ENCODE data around the gene SETBP1.

GRCh38 chr18:44969214-44969795, 288.6 kb downstream of the SETBP1 start:
- TF ChIP-seq GABPA (IDR thresholded peaks at IDR 0.05; ENCODE audit: borderline replicate concordance, insufficient read depth, low read length): no peak
- TF ChIP-seq POLR2A (IDR thresholded peaks at IDR 0.05; ENCODE audit: control extremely low read depth in 1 of 2, low read depth in 2 of 2, low read length in 2 of 2): no peak
- no peak for TF ChIP-seq POLR2AphosphoS5 (IDR thresholded peaks at IDR 0.05; ENCODE audit: low read depth, low read length)
- TF ChIP-seq CTCF (IDR thresholded peaks at IDR 0.05; ENCODE audit: control extremely low read depth in 1 of 3, insufficient read depth in 1 of 3, low read depth in 1 of 3, low read length in 3 of 3): no peak
- no peak for TF ChIP-seq TCF12 (IDR thresholded peaks at IDR 0.05; ENCODE audit: low read depth, low read length)
- no peak for TF ChIP-seq CEBPB (IDR thresholded peaks at IDR 0.05; ENCODE audit: low read depth, low read length)
- no peak for TF ChIP-seq TAF1 (IDR thresholded peaks at IDR 0.05; ENCODE audit: low read depth, low read length)
- TF ChIP-seq, protein P1, sequence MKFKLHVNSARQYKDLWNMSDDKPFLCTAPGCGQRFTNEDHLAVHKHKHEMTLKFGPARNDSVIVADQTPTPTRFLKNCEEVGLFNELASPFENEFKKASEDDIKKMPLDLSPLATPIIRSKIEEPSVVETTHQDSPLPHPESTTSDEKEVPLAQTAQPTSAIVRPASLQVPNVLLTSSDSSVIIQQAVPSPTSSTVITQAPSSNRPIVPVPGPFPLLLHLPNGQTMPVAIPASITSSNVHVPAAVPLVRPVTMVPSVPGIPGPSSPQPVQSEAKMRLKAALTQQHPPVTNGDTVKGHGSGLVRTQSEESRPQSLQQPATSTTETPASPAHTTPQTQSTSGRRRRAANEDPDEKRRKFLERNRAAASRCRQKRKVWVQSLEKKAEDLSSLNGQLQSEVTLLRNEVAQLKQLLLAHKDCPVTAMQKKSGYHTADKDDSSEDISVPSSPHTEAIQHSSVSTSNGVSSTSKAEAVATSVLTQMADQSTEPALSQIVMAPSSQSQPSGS (IDR thresholded peaks at IDR 0.05; ENCODE audit: low read length): no peak
- TF ChIP-seq, protein P2, sequence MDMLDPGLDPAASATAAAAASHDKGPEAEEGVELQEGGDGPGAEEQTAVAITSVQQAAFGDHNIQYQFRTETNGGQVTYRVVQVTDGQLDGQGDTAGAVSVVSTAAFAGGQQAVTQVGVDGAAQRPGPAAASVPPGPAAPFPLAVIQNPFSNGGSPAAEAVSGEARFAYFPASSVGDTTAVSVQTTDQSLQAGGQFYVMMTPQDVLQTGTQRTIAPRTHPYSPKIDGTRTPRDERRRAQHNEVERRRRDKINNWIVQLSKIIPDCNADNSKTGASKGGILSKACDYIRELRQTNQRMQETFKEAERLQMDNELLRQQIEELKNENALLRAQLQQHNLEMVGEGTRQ (IDR thresholded peaks at IDR 0.05; ENCODE audit: low read length): no peak

Measured in H1 (cell line).